HepG2 (cell line): ENCODE measurements around the gene IBSP. TPM values are rescaled to one million over a fixed set of nuclear protein-coding genes. Genes with fewer than 3 reads are reported as not detected.

Source experiments
- SYNCRIP ChIP-seq: fragments of 200-400 bp; formaldehyde crosslinking; IDR thresholded peaks from 2 replicates; pipeline ENCODE4 v1.6.1; 2018; ENCODE audit warnings: mild to moderate bottlenecking, low read depth, low read length; ENCODE audit not compliant: insufficient read depth
- ZFAT ChIP-seq: sonication (generic); formaldehyde crosslinking; conservative IDR thresholded peaks from 2 replicates; pipeline ENCODE4 v1.8.1; 2023; ENCODE audit warnings: missing genetic modification reagents, inconsistent platforms
- polyA plus RNA-seq, 8 experiments: library from polyadenylated mRNA; depleted of rRNA in 3 of 8; stranded (reverse) in 7 of 8; unstranded in 1 of 8; fragments of >200 nt; fragmentation: Illumina TruSeq in 4 of 8; extraction: Trizol in 4 of 8; gene quantifications; 2 replicates each; pipeline versions ENCODE4 v1.2.1 to v1.2.3, GENCODE V29; 2011 to 2016; ENCODE audit warnings: low read depth in 4 of 8, missing spikeins in 1 of 8, mixed read lengths in 1 of 8; ENCODE audit not compliant: insufficient read depth in 1 of 8
- total RNA-seq, 5 experiments: library from RNA; depleted of rRNA; stranded (reverse); fragments of >200 nt; fragmentation: Illumina TruSeq; extraction: Trizol; gene quantifications; 2 replicates each; pipeline ENCODE4 v1.2.3, GENCODE V29; 2016; ENCODE audit warnings: low read depth in 1 of 5
- TF ChIP-seq, protein P1 (sequence below): sonication (generic); formaldehyde crosslinking; IDR thresholded peaks from 2 replicates; pipeline ENCODE4 v1.4.0; 2020; ENCODE audit warnings: missing genetic modification reagents
- TF ChIP-seq, protein P2 (sequence below): sonication (generic); formaldehyde crosslinking; IDR thresholded peaks from 2 replicates; pipeline ENCODE4 v1.5.1; 2020; ENCODE audit warnings: mild to moderate bottlenecking, missing genetic modification reagents, borderline replicate concordance
- TF ChIP-seq, protein P3 (sequence below): conservative IDR thresholded peaks from 2 replicates; pipeline ENCODE4 v1.6.1; 2018; ENCODE audit warnings: missing genetic modification reagents
- TF ChIP-seq, protein P4 (sequence below): sonication (generic); formaldehyde crosslinking; IDR thresholded peaks from 2 replicates; pipeline ENCODE4 v1.8.0; 2022; ENCODE audit warnings: mild to moderate bottlenecking, missing genetic modification reagents, moderate library complexity

The IBSP gene
- total and polyA plus RNA-seq, 2 of the 13 experiments (the other 11 are each of a cell fraction or from before 2014, with no cell fraction given): not detected

DNA sequence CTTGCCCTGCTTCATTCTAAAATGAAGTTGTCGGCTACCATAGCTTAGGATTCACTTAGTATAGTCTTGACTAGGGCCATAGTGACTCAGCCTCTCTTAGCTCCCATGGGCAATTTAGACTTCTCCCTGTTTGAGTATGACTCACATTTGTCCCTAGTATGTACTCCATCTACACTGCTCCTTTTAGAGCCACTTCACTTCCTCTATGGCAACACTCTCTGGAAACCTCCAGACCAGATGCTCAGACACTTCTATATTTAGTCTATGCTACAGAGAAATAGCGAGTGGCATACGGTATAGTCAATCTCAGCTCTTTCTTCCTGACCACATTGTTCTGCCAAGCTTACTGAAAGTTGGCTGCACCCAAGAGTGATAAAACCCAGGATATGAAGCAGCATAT is 44.6 kb downstream of the IBSP start (continued):
- TF ChIP-seq, protein P1, sequence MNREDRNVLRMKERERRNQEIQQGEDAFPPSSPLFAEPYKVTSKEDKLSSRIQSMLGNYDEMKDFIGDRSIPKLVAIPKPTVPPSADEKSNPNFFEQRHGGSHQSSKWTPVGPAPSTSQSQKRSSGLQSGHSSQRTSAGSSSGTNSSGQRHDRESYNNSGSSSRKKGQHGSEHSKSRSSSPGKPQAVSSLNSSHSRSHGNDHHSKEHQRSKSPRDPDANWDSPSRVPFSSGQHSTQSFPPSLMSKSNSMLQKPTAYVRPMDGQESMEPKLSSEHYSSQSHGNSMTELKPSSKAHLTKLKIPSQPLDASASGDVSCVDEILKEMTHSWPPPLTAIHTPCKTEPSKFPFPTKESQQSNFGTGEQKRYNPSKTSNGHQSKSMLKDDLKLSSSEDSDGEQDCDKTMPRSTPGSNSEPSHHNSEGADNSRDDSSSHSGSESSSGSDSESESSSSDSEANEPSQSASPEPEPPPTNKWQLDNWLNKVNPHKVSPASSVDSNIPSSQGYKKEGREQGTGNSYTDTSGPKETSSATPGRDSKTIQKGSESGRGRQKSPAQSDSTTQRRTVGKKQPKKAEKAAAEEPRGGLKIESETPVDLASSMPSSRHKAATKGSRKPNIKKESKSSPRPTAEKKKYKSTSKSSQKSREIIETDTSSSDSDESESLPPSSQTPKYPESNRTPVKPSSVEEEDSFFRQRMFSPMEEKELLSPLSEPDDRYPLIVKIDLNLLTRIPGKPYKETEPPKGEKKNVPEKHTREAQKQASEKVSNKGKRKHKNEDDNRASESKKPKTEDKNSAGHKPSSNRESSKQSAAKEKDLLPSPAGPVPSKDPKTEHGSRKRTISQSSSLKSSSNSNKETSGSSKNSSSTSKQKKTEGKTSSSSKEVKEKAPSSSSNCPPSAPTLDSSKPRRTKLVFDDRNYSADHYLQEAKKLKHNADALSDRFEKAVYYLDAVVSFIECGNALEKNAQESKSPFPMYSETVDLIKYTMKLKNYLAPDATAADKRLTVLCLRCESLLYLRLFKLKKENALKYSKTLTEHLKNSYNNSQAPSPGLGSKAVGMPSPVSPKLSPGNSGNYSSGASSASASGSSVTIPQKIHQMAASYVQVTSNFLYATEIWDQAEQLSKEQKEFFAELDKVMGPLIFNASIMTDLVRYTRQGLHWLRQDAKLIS (CRISPR knock-in tag): no peak
- TF ChIP-seq, protein P2, sequence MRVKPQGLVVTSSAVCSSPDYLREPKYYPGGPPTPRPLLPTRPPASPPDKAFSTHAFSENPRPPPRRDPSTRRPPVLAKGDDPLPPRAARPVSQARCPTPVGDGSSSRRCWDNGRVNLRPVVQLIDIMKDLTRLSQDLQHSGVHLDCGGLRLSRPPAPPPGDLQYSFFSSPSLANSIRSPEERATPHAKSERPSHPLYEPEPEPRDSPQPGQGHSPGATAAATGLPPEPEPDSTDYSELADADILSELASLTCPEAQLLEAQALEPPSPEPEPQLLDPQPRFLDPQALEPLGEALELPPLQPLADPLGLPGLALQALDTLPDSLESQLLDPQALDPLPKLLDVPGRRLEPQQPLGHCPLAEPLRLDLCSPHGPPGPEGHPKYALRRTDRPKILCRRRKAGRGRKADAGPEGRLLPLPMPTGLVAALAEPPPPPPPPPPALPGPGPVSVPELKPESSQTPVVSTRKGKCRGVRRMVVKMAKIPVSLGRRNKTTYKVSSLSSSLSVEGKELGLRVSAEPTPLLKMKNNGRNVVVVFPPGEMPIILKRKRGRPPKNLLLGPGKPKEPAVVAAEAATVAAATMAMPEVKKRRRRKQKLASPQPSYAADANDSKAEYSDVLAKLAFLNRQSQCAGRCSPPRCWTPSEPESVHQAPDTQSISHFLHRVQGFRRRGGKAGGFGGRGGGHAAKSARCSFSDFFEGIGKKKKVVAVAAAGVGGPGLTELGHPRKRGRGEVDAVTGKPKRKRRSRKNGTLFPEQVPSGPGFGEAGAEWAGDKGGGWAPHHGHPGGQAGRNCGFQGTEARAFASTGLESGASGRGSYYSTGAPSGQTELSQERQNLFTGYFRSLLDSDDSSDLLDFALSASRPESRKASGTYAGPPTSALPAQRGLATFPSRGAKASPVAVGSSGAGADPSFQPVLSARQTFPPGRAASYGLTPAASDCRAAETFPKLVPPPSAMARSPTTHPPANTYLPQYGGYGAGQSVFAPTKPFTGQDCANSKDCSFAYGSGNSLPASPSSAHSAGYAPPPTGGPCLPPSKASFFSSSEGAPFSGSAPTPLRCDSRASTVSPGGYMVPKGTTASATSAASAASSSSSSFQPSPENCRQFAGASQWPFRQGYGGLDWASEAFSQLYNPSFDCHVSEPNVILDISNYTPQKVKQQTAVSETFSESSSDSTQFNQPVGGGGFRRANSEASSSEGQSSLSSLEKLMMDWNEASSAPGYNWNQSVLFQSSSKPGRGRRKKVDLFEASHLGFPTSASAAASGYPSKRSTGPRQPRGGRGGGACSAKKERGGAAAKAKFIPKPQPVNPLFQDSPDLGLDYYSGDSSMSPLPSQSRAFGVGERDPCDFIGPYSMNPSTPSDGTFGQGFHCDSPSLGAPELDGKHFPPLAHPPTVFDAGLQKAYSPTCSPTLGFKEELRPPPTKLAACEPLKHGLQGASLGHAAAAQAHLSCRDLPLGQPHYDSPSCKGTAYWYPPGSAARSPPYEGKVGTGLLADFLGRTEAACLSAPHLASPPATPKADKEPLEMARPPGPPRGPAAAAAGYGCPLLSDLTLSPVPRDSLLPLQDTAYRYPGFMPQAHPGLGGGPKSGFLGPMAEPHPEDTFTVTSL: no peak
- TF ChIP-seq, protein P3, sequence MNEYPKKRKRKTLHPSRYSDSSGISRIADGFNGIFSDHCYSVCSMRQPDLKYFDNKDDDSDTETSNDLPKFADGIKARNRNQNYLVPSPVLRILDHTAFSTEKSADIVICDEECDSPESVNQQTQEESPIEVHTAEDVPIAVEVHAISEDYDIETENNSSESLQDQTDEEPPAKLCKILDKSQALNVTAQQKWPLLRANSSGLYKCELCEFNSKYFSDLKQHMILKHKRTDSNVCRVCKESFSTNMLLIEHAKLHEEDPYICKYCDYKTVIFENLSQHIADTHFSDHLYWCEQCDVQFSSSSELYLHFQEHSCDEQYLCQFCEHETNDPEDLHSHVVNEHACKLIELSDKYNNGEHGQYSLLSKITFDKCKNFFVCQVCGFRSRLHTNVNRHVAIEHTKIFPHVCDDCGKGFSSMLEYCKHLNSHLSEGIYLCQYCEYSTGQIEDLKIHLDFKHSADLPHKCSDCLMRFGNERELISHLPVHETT (CRISPR knock-in tag): no peak
- TF ChIP-seq, protein P4, sequence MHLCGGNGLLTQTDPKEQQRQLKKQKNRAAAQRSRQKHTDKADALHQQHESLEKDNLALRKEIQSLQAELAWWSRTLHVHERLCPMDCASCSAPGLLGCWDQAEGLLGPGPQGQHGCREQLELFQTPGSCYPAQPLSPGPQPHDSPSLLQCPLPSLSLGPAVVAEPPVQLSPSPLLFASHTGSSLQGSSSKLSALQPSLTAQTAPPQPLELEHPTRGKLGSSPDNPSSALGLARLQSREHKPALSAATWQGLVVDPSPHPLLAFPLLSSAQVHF (CRISPR knock-in tag): no peak
- TF ChIP-seq SYNCRIP: no peak
- TF ChIP-seq ZFAT: no peak
